IMR-90 (cell line): ENCODE results near the gene ANKRD1. TPM values are rescaled to one million over a fixed set of nuclear protein-coding genes. Genes with fewer than 3 reads are reported as not detected.
"Not testable (repeated sequence)": the region's sequence is repeated elsewhere in the genome, so short reads cannot be mapped to it uniquely, and the experiment has no call there.

ENCODE experiments used
- ATAC-seq: fragments of 200-7000 bp; cut with Tn5 transposase; 2 replicates; pipeline ENCODE4 v1.9.1; 2020; ENCODE audit warnings: low read depth, mild to moderate bottlenecking, moderate library complexity
- BruUV-seq: library from RNA; stranded (reverse); fragments of 400-500 nt; replicated peaks from 2 replicates; lab custom pipeline; 2021; lab: Mats Ljungman, UMichigan
- CTCF ChIA-PET: fragments of 300-600 bp; formaldehyde crosslinking; extraction: SDS; loops from one replicate; lab custom pipeline; 2021; ENCODE audit warnings: antibody characterized with exemption; lab: Yijun Ruan, JAX
- POLR2A ChIA-PET: fragments of 300-600 bp; sonication (Branson Sonifier 250); formaldehyde crosslinking; loops from one replicate; lab custom pipeline; 2022; ENCODE audit warnings: antibody characterized with exemption; ENCODE audit not compliant: unreplicated experiment; lab: Charles Lee
- DNase-seq: peaks from one replicate; pipeline ENCODE4 v3.0.0; 2013
- H2AFZ ChIP-seq: replicated peaks from 2 replicates; pipeline ENCODE3; 2013; ENCODE audit warnings: low read length, mild to moderate bottlenecking; ENCODE audit not compliant: poor library complexity
- H2AK5ac ChIP-seq: 2 replicates; pipeline ENCODE4 v1.6.1; 2013; ENCODE audit warnings: low read depth, low read length, inconsistent platforms
- H2AK9ac ChIP-seq: replicated peaks from 2 replicates; pipeline ENCODE3; 2013; ENCODE audit warnings: mild to moderate bottlenecking, low read depth, low read length, moderate library complexity; ENCODE audit not compliant: poor library complexity
- H2BK120ac ChIP-seq: 2 replicates; pipeline ENCODE4 v1.6.1; 2013; ENCODE audit warnings: low read depth, low read length, inconsistent platforms
- H2BK15ac ChIP-seq: 3 replicates; pipeline ENCODE4 v1.6.1; 2013; ENCODE audit warnings: low read depth, low read length, inconsistent platforms
- H2BK20ac ChIP-seq: 2 replicates; pipeline ENCODE4 v1.6.1; 2013; ENCODE audit warnings: low read depth, mild to moderate bottlenecking, inconsistent platforms, low read length, moderate library complexity
- H2BK5ac ChIP-seq: 2 replicates; pipeline ENCODE4 v1.6.1; 2013; ENCODE audit warnings: mild to moderate bottlenecking, low read depth, low read length, inconsistent platforms; ENCODE audit not compliant: poor library complexity, severe bottlenecking
- H3K14ac ChIP-seq: replicated peaks from 2 replicates; pipeline ENCODE4 v1.6.1; 2013; ENCODE audit warnings: low read depth, low read length, inconsistent platforms
- H3K18ac ChIP-seq: 2 replicates; pipeline ENCODE4 v1.6.1; 2013; ENCODE audit warnings: low read depth, low read length, control low read depth
- H3K23ac ChIP-seq: 2 replicates; pipeline ENCODE4 v1.6.1; 2013; ENCODE audit warnings: low read depth, low read length, inconsistent platforms
- H3K27ac ChIP-seq: 2 replicates; pipeline ENCODE4 v1.5.1; 2013; ENCODE audit warnings: mild to moderate bottlenecking, control low read depth, low read length; ENCODE audit not compliant: insufficient read depth
- H3K27me3 ChIP-seq: 2 replicates; pipeline ENCODE4 v1.6.1; 2013; ENCODE audit warnings: low read length; ENCODE audit not compliant: control insufficient read depth, insufficient read depth
- H3K36me3 ChIP-seq: 2 replicates; pipeline ENCODE4 v1.6.1; 2013; ENCODE audit warnings: low read length, mixed read lengths; ENCODE audit not compliant: control insufficient read depth, insufficient read depth
- H3K4ac ChIP-seq: 2 replicates; pipeline ENCODE4 v1.6.1; 2013; ENCODE audit warnings: low read depth, low read length, inconsistent platforms
- H3K4me1 ChIP-seq: 2 replicates; pipeline ENCODE4 v1.6.1; 2013; ENCODE audit warnings: low read length, mixed read lengths; ENCODE audit not compliant: control insufficient read depth, insufficient read depth
- H3K4me2 ChIP-seq: 2 replicates; pipeline ENCODE4 v1.6.1; 2013; ENCODE audit warnings: low read depth, mild to moderate bottlenecking, control low read depth, low read length, moderate library complexity
- H3K4me3 ChIP-seq: 2 replicates; pipeline ENCODE4 v1.5.1; 2013; ENCODE audit warnings: low read depth, mild to moderate bottlenecking, control low read depth, low read length, moderate library complexity; ENCODE audit not compliant: insufficient read depth
- H3K56ac ChIP-seq: 2 replicates; pipeline ENCODE4 v1.6.1; 2013; ENCODE audit warnings: low read length, inconsistent platforms; ENCODE audit not compliant: insufficient read depth; ENCODE audit errors: extremely low read depth
- H3K79me1 ChIP-seq, 2 experiments: 2 replicates each; pipeline ENCODE4 v1.6.1; 2013; ENCODE audit warnings: low read length in 2 of 2, inconsistent platforms in 1 of 2, low read depth in 1 of 2
- H3K9ac ChIP-seq: 2 replicates; pipeline ENCODE4 v1.6.1; 2013; ENCODE audit warnings: low read depth, low read length, control low read depth
- H3K9me1 ChIP-seq: 2 replicates; pipeline ENCODE4 v1.6.1; 2013; ENCODE audit warnings: low read length, inconsistent platforms; ENCODE audit not compliant: insufficient read depth
- H3K9me3 ChIP-seq: 2 replicates; pipeline ENCODE4 v1.6.1; 2013; ENCODE audit warnings: low read length; ENCODE audit not compliant: control insufficient read depth, insufficient read depth
- H4K20me1 ChIP-seq: 2 replicates; pipeline ENCODE4 v1.6.1; 2013; ENCODE audit warnings: low read length, inconsistent platforms; ENCODE audit not compliant: insufficient read depth
- H4K5ac ChIP-seq: 2 replicates; pipeline ENCODE4 v1.6.1; 2013; ENCODE audit warnings: mild to moderate bottlenecking, low read depth, low read length, control low read depth
- H4K8ac ChIP-seq, 2 experiments: 2 replicates each; pipeline ENCODE4 v1.6.1; 2013; ENCODE audit warnings: low read depth in 2 of 2, low read length in 2 of 2, control low read depth in 1 of 2, inconsistent platforms in 1 of 2
- H4K91ac ChIP-seq: 2 replicates; pipeline ENCODE4 v1.6.1; 2013; ENCODE audit warnings: low read depth, low read length, inconsistent platforms; ENCODE audit not compliant: insufficient read depth
- WGBS, 2 experiments: methylation state at CpG; one replicate each; pipeline versions ENCODE4 v1.1.5 to v1.1.7; 2013; ENCODE audit warnings: missing lambda C conversion rate in 2 of 2; ENCODE audit not compliant: insufficient read length in 1 of 2; ENCODE audit errors: extremely low coverage in 2 of 2; 5-methylcytosine and 5-hydroxymethylcytosine counted together
- dilution Hi-C: fragments of 300-500 bp; cut with HindIII; formaldehyde crosslinking; loops from one replicate; pipeline ENCODE4 v1.14.3; 2018; ENCODE audit warnings: low sequenced_read_pairs; ENCODE audit not compliant: unreplicated experiment
- in situ Hi-C: fragments of 300-500 bp; cut with MboI; formaldehyde crosslinking; loops from 3 replicates; pipeline ENCODE4 v1.14.3; 2019; ENCODE audit warnings: low sequenced_read_pairs, inconsistent platforms, mixed read lengths
- intact Hi-C: fragments of 100-400 bp; cut with micrococcal nuclease; formaldehyde crosslinking; loops from 2 replicates; pipeline ENCODE4 v1.10.0; 2022
- polyA plus RNA-seq, 3 experiments: library from polyadenylated mRNA; depleted of rRNA; stranded (reverse); fragments of >200 nt; gene quantifications; 2 replicates each; pipeline ENCODE4 v1.2.3, GENCODE V29; 2012; ENCODE audit warnings: low replicate concordance in 1 of 3
- total RNA-seq: library from RNA; depleted of rRNA; stranded (reverse); fragments of >200 nt; gene quantifications from 2 replicates; pipeline ENCODE4 v1.2.3, GENCODE V29; 2012

Gene ANKRD1
- total and polyA plus RNA-seq, 2 of the 4 experiments (the other 2 are of a cell fraction), result 7.4 to 10.8 TPM

- not testable (repeated sequence) for BruUV-seq, H4K8ac ChIP-seq
- no CpG with 5 or more reads among the region's 3 CpGs for WGBS, 2 experiments
Observed at GRCh38 chr10:90942980-90943379, 22.1 kb upstream of the ANKRD1 start.

More at GRCh38 chr10:90942980-90943379, 22.1 kb upstream of the ANKRD1 start:
- H3K27ac ChIP-seq, H3K4me2 ChIP-seq, H2BK5ac ChIP-seq, POLR2A ChIA-PET, dilution Hi-C loops, H2AFZ ChIP-seq, H3K18ac ChIP-seq, H2BK20ac ChIP-seq, H3K79me1 ChIP-seq, H3K4me3 ChIP-seq, H3K9ac ChIP-seq, intact Hi-C loops, H3K4me1 ChIP-seq, H3K56ac ChIP-seq, in situ Hi-C loops, H3K27me3 ChIP-seq, H3K9me3 ChIP-seq, H2AK5ac ChIP-seq, ATAC-seq, H3K14ac ChIP-seq, H2AK9ac ChIP-seq, H3K23ac ChIP-seq, DNase-seq, H4K5ac ChIP-seq, H2BK120ac ChIP-seq, H3K9me1 ChIP-seq, CTCF ChIA-PET, H4K91ac ChIP-seq, H3K36me3 ChIP-seq, H2BK15ac ChIP-seq, H3K4ac ChIP-seq, H4K20me1 ChIP-seq: not testable (repeated sequence)
